ENCODE data around the gene GP1BA.

GP1BA gene

GRCh38 chr17:4950746-4951204, 18.7 kb downstream of the GP1BA start, which contains the start of gene ENO3:
TSS of gene ENO3 (plus strand) at chr17:4951119. CDS start at chr17:4951830, 711 bp downstream.
- no peak for DNase-seq (ENCODE audit: low read depth)

GRCh38 chr17:4951486-4951885, 19.4 kb downstream of the GP1BA start:
- no peak for DNase-seq (ENCODE audit: low read depth)

GRCh38 chr17:4953451-4953961, 21.4 kb downstream of the GP1BA start:
- DNase-seq (ENCODE audit: low read depth), result no peak

GRCh38 chr17:4955091-4955490, 23.0 kb downstream of the GP1BA start:
- DNase-seq (ENCODE audit: low read depth), result no peak

GRCh38 chr17:4956493-4957061, 24.5 kb downstream of the GP1BA start:
- DNase-seq (ENCODE audit: low read depth), result no peak

GRCh38 chr17:4958102-4958501, 26.0 kb downstream of the GP1BA start:
- DNase-seq (ENCODE audit: low read depth), result no peak

- no peak for DNase-seq (ENCODE audit: low read depth)
Measured at GRCh38 chr17:4959261-4959965, 27.3 kb downstream of the GP1BA start.

- no peak for DNase-seq (ENCODE audit: low read depth)
Measured at GRCh38 chr17:4960279-4960922, 28.3 kb downstream of the GP1BA start.

- no peak for DNase-seq (ENCODE audit: low read depth)
Measured at GRCh38 chr17:4965311-4965986, 33.4 kb downstream of the GP1BA start.

- peak; percentile 84 for DNase-seq (ENCODE audit: low read depth)
Measured at GRCh38 chr17:4966844-4967538, 34.9 kb downstream of the GP1BA start.

GRCh38 chr17:4967539-4968485, 35.7 kb downstream of the GP1BA start, which contains the start of gene SPAG7:
TSS of gene SPAG7 (minus strand) at chr17:4967817. CDS start at chr17:4967804, 13 bp downstream.
- peak; percentile 92 for DNase-seq (ENCODE audit: low read depth)

- DNase-seq (ENCODE audit: low read depth), result no peak
Measured at GRCh38 chr17:4968486-4969046, 36.5 kb downstream of the GP1BA start.

- DNase-seq (ENCODE audit: low read depth), result peak; percentile 41
Measured at GRCh38 chr17:4969047-4969550, 37.0 kb downstream of the GP1BA start.

- peak; percentile 35 for DNase-seq (ENCODE audit: low read depth)
Measured at GRCh38 chr17:4969551-4970173, 37.6 kb downstream of the GP1BA start.

GRCh38 chr17:4970273-4970672, 38.2 kb downstream of the GP1BA start:
- DNase-seq (ENCODE audit: low read depth), result no peak

- DNase-seq (ENCODE audit: low read depth), result no peak
Measured at GRCh38 chr17:4971826-4972225, 39.7 kb downstream of the GP1BA start.

GRCh38 chr17:4972322-4972721, 40.2 kb downstream of the GP1BA start:
- no peak for DNase-seq (ENCODE audit: low read depth)

- DNase-seq (ENCODE audit: low read depth), result no peak
Measured at GRCh38 chr17:4972752-4973151, 40.7 kb downstream of the GP1BA start.
